ENCODE measurements around the gene DLGAP1. TPM values are rescaled to one million over a fixed set of nuclear protein-coding genes. Genes with fewer than 3 reads are reported as not detected.

The DLGAP1 gene
- polyA plus RNA-seq, 1 donor from 2014 or later: 4.5 TPM

GRCh38 chr18:3863593-3863992 lies 591.5 kb downstream of the DLGAP1 start (continued):
- TF ChIP-seq, protein P1, sequence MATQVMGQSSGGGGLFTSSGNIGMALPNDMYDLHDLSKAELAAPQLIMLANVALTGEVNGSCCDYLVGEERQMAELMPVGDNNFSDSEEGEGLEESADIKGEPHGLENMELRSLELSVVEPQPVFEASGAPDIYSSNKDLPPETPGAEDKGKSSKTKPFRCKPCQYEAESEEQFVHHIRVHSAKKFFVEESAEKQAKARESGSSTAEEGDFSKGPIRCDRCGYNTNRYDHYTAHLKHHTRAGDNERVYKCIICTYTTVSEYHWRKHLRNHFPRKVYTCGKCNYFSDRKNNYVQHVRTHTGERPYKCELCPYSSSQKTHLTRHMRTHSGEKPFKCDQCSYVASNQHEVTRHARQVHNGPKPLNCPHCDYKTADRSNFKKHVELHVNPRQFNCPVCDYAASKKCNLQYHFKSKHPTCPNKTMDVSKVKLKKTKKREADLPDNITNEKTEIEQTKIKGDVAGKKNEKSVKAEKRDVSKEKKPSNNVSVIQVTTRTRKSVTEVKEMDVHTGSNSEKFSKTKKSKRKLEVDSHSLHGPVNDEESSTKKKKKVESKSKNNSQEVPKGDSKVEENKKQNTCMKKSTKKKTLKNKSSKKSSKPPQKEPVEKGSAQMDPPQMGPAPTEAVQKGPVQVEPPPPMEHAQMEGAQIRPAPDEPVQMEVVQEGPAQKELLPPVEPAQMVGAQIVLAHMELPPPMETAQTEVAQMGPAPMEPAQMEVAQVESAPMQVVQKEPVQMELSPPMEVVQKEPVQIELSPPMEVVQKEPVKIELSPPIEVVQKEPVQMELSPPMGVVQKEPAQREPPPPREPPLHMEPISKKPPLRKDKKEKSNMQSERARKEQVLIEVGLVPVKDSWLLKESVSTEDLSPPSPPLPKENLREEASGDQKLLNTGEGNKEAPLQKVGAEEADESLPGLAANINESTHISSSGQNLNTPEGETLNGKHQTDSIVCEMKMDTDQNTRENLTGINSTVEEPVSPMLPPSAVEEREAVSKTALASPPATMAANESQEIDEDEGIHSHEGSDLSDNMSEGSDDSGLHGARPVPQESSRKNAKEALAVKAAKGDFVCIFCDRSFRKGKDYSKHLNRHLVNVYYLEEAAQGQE (IDR thresholded peaks at IDR 0.05; ENCODE audit: borderline replicate concordance): no peak

DNA sequence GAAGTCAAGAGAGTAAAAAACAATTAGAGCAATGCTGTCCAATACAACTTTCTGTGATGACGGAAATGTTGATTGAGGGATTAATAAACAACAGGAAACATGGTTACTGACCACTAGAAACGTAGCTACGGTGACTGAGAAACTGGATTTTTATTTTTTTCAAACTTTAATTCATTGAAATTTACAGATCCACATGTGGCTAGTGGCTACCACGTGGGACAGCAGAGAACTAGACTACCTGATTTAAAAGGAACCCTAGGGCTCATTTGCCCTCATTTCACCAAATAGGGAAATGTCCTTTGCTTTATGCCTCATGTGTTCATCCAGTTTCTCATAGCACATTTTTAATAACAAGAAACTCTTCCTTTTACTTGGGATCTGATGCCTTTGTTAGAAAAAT lies 592.1 kb downstream of the DLGAP1 start:
- Histone ChIP-seq H3K9me2 (ENCODE audit: insufficient read depth, low read length) (no peaks in the 10 kb centered on the region), H3F3A (ENCODE audit: insufficient read depth, low read length, poor library complexity, severe bottlenecking) (no peaks in the 10 kb centered on the region), H2AFZ (ENCODE audit: low read depth, low read length) (no peak overlapping the region), H3K36me3 (ENCODE audit: insufficient read depth, low read length) (no peaks in the 10 kb centered on the region), H3K9me3 (ENCODE audit: low read length) (no peaks in the 10 kb centered on the region), H3K27ac (ENCODE audit: low read length) (no peak overlapping the region), H4K20me1 (ENCODE audit: insufficient read depth) (no peaks in the 10 kb centered on the region), H3K4me3 (ENCODE audit: low read length) (no peak overlapping the region), H3K9ac (ENCODE audit: low read length) (no peak overlapping the region), H3K4me2 (ENCODE audit: low read length) (no peak overlapping the region), H3K27me3 (ENCODE audit: insufficient read depth, low read depth, low read length) (no peaks in the 10 kb centered on the region), H3K79me2 (replicated peaks; ENCODE audit: insufficient read depth, low read length) (no peaks in the 10 kb centered on the region)
- TF ChIP-seq EZH2 (IDR thresholded peaks at IDR 0.05; ENCODE audit: borderline replicate concordance, insufficient read depth, low read length, poor library complexity, severe bottlenecking) (no peak), POLR2AphosphoS5 (IDR thresholded peaks at IDR 0.05) (no peak), TAF1 (IDR thresholded peaks at IDR 0.05; ENCODE audit: low read depth) (no peak), MXI1 (conservative IDR thresholded peaks at IDR 0.05; ENCODE audit: poor library complexity, severe bottlenecking) (no peak), SMC3 (conservative IDR thresholded peaks at IDR 0.05; ENCODE audit: poor library complexity) (no peak), EP300 (conservative IDR thresholded peaks at IDR 0.05; ENCODE audit: poor library complexity, severe bottlenecking) (no peak), RAD21 (conservative IDR thresholded peaks at IDR 0.05) (no peak)
- TF ChIP-seq, protein P2, sequence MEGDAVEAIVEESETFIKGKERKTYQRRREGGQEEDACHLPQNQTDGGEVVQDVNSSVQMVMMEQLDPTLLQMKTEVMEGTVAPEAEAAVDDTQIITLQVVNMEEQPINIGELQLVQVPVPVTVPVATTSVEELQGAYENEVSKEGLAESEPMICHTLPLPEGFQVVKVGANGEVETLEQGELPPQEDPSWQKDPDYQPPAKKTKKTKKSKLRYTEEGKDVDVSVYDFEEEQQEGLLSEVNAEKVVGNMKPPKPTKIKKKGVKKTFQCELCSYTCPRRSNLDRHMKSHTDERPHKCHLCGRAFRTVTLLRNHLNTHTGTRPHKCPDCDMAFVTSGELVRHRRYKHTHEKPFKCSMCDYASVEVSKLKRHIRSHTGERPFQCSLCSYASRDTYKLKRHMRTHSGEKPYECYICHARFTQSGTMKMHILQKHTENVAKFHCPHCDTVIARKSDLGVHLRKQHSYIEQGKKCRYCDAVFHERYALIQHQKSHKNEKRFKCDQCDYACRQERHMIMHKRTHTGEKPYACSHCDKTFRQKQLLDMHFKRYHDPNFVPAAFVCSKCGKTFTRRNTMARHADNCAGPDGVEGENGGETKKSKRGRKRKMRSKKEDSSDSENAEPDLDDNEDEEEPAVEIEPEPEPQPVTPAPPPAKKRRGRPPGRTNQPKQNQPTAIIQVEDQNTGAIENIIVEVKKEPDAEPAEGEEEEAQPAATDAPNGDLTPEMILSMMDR (IDR thresholded peaks at IDR 0.05; ENCODE audit: poor library complexity, severe bottlenecking): no peak
- TF ChIP-seq, protein P1 (IDR thresholded peaks at IDR 0.05; ENCODE audit: borderline replicate concordance): no peak

Data from neural cell (in vitro differentiated cells).